Muscle layer of duodenum (tissue), 2 donors: ENCODE measurements around the gene RABEPK.

Experiments
- H3K27ac ChIP-seq: one replicate; pipeline ENCODE4 v1.7.0; 2013; ENCODE audit warnings: mild to moderate bottlenecking, low read length
- H3K27me3 ChIP-seq: one replicate; pipeline ENCODE4 v1.7.0; 2013; ENCODE audit warnings: low read depth, mild to moderate bottlenecking, control low read depth, low read length
- H3K36me3 ChIP-seq, 2 donors: one replicate each; pipeline ENCODE4 v1.7.0; 2013; ENCODE audit warnings: low read length in 2 of 2, control low read depth in 1 of 2, mild to moderate bottlenecking in 1 of 2; ENCODE audit not compliant: insufficient read depth in 2 of 2, control insufficient read depth in 1 of 2
- H3K4me1 ChIP-seq, 2 donors: one replicate each; pipeline ENCODE4 v1.7.0; 2013; ENCODE audit warnings: low read length in 2 of 2, mild to moderate bottlenecking in 2 of 2, control low read depth in 1 of 2, moderate library complexity in 1 of 2; ENCODE audit not compliant: insufficient read depth in 2 of 2, control insufficient read depth in 1 of 2
- H3K4me3 ChIP-seq, 2 donors: one replicate each; pipeline ENCODE4 v1.7.0; 2013; ENCODE audit warnings: low read length in 2 of 2, low read depth in 1 of 2, mild to moderate bottlenecking in 1 of 2
- H3K9me3 ChIP-seq, 2 donors: one replicate each; pipeline ENCODE4 v1.7.0; 2013; ENCODE audit warnings: low read length in 2 of 2, control low read depth in 1 of 2, mild to moderate bottlenecking in 1 of 2; ENCODE audit not compliant: control insufficient read depth in 1 of 2
- donor health status: healthy.

Gene RABEPK

GRCh38 chr9:125238127-125238914, 38.0 kb downstream of the RABEPK start:
- H3K9me3 ChIP-seq: no peaks in the 10 kb centered on the region
- H3K27ac ChIP-seq: peak overlapping the region; percentile 31
- peak overlapping the region; percentile 92 to 95 for H3K4me3 ChIP-seq
- H3K27me3 ChIP-seq: no peaks in the 10 kb centered on the region
- H3K36me3 ChIP-seq: peaks cover 35 to 52% of the 10 kb centered on the region in 2 donors
- H3K4me1 ChIP-seq: peaks cover 25 to 55% of the 10 kb centered on the region in 2 donors

- H3K36me3 ChIP-seq: peaks cover 35 to 52% of the 10 kb centered on the region in 2 donors
- H3K27ac ChIP-seq: no peak overlapping the region
- no peaks in the 10 kb centered on the region for H3K27me3 ChIP-seq
- no peaks in the 10 kb centered on the region for H3K9me3 ChIP-seq
- peak overlapping the region; percentile 92 to 95 for H3K4me3 ChIP-seq
- H3K4me1 ChIP-seq: peaks cover 25 to 55% of the 10 kb centered on the region in 2 donors
These were observed 38.6 kb downstream of the RABEPK start for GRCh38 chr9:125238915-125239446.

DNA sequence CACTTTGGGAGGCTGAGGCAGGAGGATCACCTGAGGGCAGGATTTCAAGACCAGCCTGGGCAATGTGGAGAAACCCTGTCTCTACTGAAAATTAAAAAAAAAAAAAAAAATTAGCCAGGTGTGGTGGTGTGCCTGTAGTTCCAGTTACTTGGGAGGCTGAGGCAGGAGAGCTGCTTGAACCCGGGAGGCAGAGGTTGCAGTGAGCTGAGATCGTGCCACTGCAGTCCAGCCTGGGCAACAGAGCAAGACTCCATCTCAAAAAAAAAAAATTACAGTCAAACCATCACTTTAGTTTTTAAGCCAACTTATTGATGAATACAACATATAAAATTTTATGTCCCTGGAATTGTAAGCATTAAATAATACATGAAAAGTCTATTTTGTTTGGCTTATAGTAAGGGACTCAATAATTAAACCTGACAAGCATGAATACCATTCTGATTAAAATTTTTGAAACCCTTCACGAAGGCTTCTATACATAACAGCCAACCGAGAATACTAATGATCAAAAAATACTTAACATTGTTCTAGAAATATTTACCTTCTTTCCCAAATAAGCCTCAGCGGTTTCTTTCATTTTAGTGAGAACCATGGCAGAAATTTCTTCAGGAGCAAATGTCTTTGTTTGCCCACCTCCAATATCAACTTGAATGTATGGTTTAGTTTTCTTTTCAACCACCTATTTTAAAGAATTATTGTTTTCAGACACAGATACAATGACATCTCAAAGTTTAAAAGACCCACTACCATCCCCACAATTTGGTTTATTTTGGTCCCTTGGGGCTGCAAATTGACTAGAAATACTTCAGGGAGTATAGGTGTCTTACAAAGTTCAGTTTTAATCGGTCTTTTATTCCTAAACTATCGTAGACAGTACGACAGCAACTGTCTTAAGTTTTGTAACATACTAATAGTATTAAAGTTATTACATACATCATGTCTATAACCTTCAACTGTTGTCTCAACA, 39.6 kb downstream of the RABEPK start:
- H3K4me3 ChIP-seq: peak overlapping the region; percentile 92 to 95
- H3K27ac ChIP-seq: peak overlapping the region; percentile 93
- H3K27me3 ChIP-seq: no peaks in the 10 kb centered on the region
- H3K9me3 ChIP-seq: no peaks in the 10 kb centered on the region
- H3K4me1 ChIP-seq: peaks cover 25 to 52% of the 10 kb centered on the region in 2 donors
- peaks cover 35 to 51% of the 10 kb centered on the region in 2 donors for H3K36me3 ChIP-seq

DNA sequence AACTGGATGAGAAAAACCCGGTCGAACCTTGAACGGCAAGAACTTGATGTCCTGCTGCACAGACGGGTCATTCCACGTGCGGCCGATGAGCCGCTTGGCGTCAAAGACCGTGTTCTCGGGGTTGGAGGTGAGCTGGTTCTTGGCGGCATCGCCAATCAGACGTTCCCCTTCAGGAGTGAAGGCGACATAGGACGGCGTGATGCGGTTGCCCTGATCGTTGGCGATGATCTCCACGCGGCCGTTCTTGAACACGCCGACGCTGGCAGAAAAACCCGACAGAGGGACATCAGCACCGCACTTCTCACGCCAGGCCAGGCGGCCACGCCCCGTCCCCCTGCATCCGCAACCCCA, 40.3 kb downstream of the RABEPK start:
- H3K4me1 ChIP-seq: peaks cover 25 to 49% of the 10 kb centered on the region in 2 donors
- peak overlapping the region; percentile 92 to 95 for H3K4me3 ChIP-seq
- no peaks in the 10 kb centered on the region for H3K9me3 ChIP-seq
- peaks cover 31 to 44% of the 10 kb centered on the region in 2 donors for H3K36me3 ChIP-seq
- H3K27ac ChIP-seq: peak overlapping the region; percentile 93
- no peaks in the 10 kb centered on the region for H3K27me3 ChIP-seq

- H3K4me1 ChIP-seq: peaks cover 25 to 43% of the 10 kb centered on the region in 2 donors
- no peaks in the 10 kb centered on the region for H3K9me3 ChIP-seq
- no peaks in the 10 kb centered on the region for H3K27me3 ChIP-seq
- peak within 1 kb of the TSS; percentile 100 for H3K27ac ChIP-seq
- H3K36me3 ChIP-seq: peaks cover 25 to 38% of the 10 kb centered on the region in 2 donors
- H3K4me3 ChIP-seq: peak within 1 kb of the TSS; percentile 95 to 98
These were observed 40.9 kb downstream of the RABEPK start, which contains the start of gene HSPA5 for GRCh38 chr9:125241000-125241862. HSPA5 (minus strand) TSS chr9:125241343; CDS start chr9:125241126, 217 bp downstream.

DNA sequence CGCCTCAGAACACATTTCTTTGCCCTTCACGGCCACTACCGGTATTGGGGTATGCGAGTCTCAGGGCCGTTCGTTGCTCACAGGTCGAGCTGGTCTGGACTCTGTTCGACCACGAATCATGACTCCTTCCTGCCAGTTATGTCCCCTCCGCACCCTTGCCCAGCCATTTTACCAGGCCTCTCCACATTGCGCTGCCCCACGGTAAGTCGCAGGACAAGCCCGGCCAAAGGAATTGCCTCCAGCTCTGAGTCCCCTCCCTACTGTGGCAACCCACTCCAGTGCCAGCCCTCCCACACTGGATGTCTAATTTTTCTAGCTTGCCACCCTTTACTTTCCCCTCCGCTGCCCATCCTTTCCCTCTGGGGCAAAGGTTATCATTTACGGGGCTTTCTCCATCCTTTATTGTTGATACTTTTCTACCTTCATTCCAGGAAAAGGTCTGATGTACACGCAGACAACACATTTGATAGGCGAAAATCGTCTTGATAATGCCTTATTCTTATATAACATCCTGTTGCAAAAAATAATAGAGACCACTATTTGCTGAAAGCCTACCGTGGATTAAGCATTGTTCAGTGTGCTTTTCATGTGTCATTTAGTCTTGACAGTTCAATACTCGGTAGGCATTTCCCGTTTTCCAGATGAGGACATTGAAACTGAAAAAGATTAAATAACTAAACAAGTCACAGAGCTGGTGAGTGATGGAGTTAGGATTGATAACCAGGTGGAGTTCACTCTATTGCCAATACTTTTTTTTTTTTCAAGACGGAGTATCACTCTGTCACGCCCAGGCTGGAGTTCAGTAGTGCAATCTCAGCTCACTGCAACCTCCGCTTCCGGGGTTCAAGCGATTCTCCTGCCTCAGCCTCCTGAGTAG, 41.8 kb downstream of the RABEPK start:
- Histone ChIP-seq H3K4me1 (peaks cover 23 to 34% of the 10 kb centered on the region in 2 donors), H3K27me3 (no peaks in the 10 kb centered on the region), H3K9me3 (no peaks in the 10 kb centered on the region), H3K36me3 (peaks cover 18 to 32% of the 10 kb centered on the region in 2 donors), H3K4me3 (peak overlapping the region; percentile 95 to 98), H3K27ac (peak overlapping the region; percentile 100)

DNA sequence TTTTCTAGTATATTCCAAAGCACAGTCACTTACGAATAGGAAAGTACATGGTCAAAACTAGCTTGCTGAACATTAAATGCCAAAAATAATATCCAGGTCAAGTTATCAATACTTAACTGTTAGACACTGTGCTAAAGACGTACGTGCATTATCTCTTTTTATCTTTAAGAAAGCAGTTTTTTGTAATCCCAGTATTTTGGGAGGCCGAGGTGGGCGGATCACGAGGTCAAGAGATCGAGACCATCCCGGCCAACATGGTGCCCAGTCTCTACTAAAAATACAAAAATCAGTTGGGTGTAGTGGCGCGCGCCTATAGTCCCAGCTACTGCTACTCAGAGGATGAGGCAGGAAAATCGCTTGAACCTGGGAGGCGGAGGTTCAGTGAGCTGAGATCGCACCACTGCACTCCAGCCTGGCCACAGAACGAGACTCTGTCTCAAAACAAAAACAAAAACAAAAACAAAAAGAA, 43.5 kb downstream of the RABEPK start:
- Histone ChIP-seq H3K36me3 (peaks cover 6 to 15% of the 10 kb centered on the region in 2 donors), H3K9me3 (no peaks in the 10 kb centered on the region), H3K27me3 (no peaks in the 10 kb centered on the region), H3K27ac (no peak overlapping the region), H3K4me3 (no peak overlapping the region), H3K4me1 (peaks cover 9 to 17% of the 10 kb centered on the region in 2 donors)

DNA sequence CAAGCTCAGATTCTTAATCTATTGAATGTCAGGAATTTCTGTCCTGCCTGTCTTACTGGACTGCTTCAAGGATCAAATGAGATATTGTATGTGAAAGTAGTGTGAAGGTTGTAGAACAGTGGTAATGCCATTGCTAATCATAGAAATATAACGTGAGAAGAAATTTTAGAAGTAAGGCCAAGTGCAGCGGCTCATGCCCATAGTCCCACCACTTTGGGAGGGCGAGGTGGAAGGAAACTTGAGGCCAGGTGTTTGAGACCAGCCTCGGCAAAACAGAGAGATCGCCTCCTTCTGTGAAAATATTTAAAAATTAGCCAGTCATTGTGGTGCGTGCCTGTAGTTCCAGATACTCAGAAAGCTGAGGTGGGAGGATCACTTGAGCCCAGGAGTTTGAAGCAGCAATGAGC, 45.9 kb downstream of the RABEPK start:
- Histone ChIP-seq H3K27ac (no peak overlapping the region), H3K9me3 (no peaks in the 10 kb centered on the region), H3K4me1 (peaks cover 4 to 5% of the 10 kb centered on the region in 2 donors), H3K4me3 (no peak overlapping the region), H3K36me3 (peaks cover 0 to 4% of the 10 kb centered on the region in 2 donors), H3K27me3 (no peaks in the 10 kb centered on the region)

DNA sequence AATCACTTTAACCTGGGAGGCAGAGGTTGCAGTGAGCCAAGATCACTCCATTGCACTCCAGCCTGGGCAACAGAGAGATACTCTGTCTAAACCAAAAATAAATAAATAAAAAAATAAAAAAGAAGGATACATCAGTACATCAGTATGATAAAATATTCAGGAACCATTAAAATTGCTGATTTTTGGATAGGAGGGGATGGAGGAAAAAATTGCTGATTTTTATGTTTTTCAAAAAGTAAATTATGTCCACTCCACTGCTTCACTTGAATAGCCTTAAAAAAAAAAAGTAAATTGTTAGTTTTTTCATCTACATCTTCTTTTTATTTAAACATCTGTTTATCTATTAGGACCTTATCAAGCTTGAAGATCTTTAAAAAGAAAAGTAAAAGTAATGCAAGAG, 53.9 kb downstream of the RABEPK start:
- Histone ChIP-seq H3K9me3 (no peaks in the 10 kb centered on the region), H3K27me3 (no peaks in the 10 kb centered on the region), H3K4me3 (no peak overlapping the region), H3K27ac (no peak overlapping the region), H3K36me3 (no peaks in the 10 kb centered on the region), H3K4me1 (no peaks in the 10 kb centered on the region)
